GM23338 (cell line): ENCODE measurements around the gene TAPBPL.

Experiments used
- CREB1 ChIP-seq: fragments of 250-450 bp; sonication (Bioruptor Pico); IDR thresholded peaks from 2 replicates; pipeline ENCODE4 v1.5.0; 2020; ENCODE audit warnings: low read depth, mild to moderate bottlenecking, moderate library complexity
- CTCF ChIP-seq, 2 experiments: fragments of 200-600 bp in 1 of 2; sonication (generic) in 1 of 2; conservative IDR thresholded peaks; 2 replicates each; pipeline versions ENCODE4 v1.5.1 to v1.6.1; 2016 to 2017; ENCODE audit warnings: antibody characterized with exemption in 2 of 2, low read depth in 2 of 2, mild to moderate bottlenecking in 2 of 2, moderate library complexity in 1 of 2
- ETS1 ChIP-seq: IDR thresholded peaks from 2 replicates; pipeline ENCODE4 v1.6.1; 2016; ENCODE audit warnings: antibody characterized with exemption
- EZH2 ChIP-seq: fragments of 200-600 bp; sonication (generic); IDR thresholded peaks from one replicate; pipeline ENCODE4 v1.8.0; 2017; ENCODE audit warnings: antibody characterized with exemption, mild to moderate bottlenecking, low read depth; ENCODE audit not compliant: unreplicated experiment
- EZH2phosphoT487 ChIP-seq: fragments of 200-600 bp; sonication (generic); IDR thresholded peaks from one replicate; pipeline ENCODE4 v1.8.1; 2018; ENCODE audit warnings: antibody characterized with exemption; ENCODE audit not compliant: unreplicated experiment
- JUNB ChIP-seq: IDR thresholded peaks from one replicate; pipeline ENCODE4 v1.6.1; 2016; ENCODE audit warnings: antibody characterized with exemption; ENCODE audit not compliant: unreplicated experiment
- POLR2AphosphoS5 ChIP-seq: IDR thresholded peaks from 2 replicates; pipeline ENCODE4 v1.6.1; 2016; ENCODE audit warnings: antibody characterized with exemption, low read depth
- REST ChIP-seq: IDR thresholded peaks from one replicate; pipeline ENCODE4 v1.6.1; 2018; ENCODE audit warnings: antibody characterized with exemption; ENCODE audit not compliant: unreplicated experiment
- STAT1 ChIP-seq: IDR thresholded peaks from one replicate; pipeline ENCODE4 v1.6.1; 2016; ENCODE audit warnings: antibody characterized with exemption; ENCODE audit not compliant: unreplicated experiment
- ZNF114 ChIP-seq: fragments of 250-450 bp; sonication (Bioruptor Pico); IDR thresholded peaks from 2 replicates; pipeline ENCODE4 v1.5.0; 2020; ENCODE audit warnings: mild to moderate bottlenecking, moderate library complexity
- ZNF331 ChIP-seq: fragments of 250-450 bp; sonication (Bioruptor Pico); IDR thresholded peaks from 2 replicates; pipeline ENCODE4 v1.5.0; 2020; ENCODE audit warnings: low read depth, mild to moderate bottlenecking, moderate library complexity

GRCh38 chr12:6457220-6457945 is 5.5 kb downstream of the TAPBPL start:
- TF ChIP-seq CTCF (conservative IDR thresholded peaks at IDR 0.05; ENCODE audit: low read depth in 2 of 2) (no peak), ZNF331 (CRISPR knock-in tag) (no peak), EZH2 (no peak), ZNF114 (no peak), POLR2AphosphoS5 (no peak), REST (no peak), STAT1 (no peak), ETS1 (no peak), CREB1 (CRISPR knock-in tag) (no peak), JUNB (no peak), EZH2phosphoT487 (no peak)
